HepG2 (cell line): ENCODE data around the gene SLCO3A1. TPM values are rescaled to one million over a fixed set of nuclear protein-coding genes. Genes with fewer than 3 reads are reported as not detected.

Source experiments
- GATAD1 ChIP-seq: IDR thresholded peaks from 2 replicates; pipeline ENCODE4 v1.6.1; 2016; ENCODE audit warnings: missing genetic modification reagents, missing compliant biosample characterization
- GATAD2A ChIP-seq: IDR thresholded peaks from 2 replicates; pipeline ENCODE4 v1.6.1; 2016
- MZF1 ChIP-seq: sonication (generic); formaldehyde crosslinking; IDR thresholded peaks from 2 replicates; pipeline ENCODE4 v1.8.1; 2023; ENCODE audit warnings: mild to moderate bottlenecking, missing genetic modification reagents, borderline replicate concordance
- NRL ChIP-seq: sonication (generic); formaldehyde crosslinking; IDR thresholded peaks from 2 replicates; pipeline ENCODE4 v1.5.0; 2020; ENCODE audit warnings: missing genetic modification reagents, mild to moderate bottlenecking, moderate library complexity, borderline replicate concordance
- RXRA ChIP-seq: sonication (generic); formaldehyde crosslinking; IDR thresholded peaks from 2 replicates; pipeline ENCODE4 v1.5.1; 2020; ENCODE audit warnings: missing genetic modification reagents
- XRCC5 ChIP-seq: fragments of 200-400 bp; formaldehyde crosslinking; optimal IDR thresholded peaks from 2 replicates; pipeline ENCODE3; 2017; ENCODE audit warnings: mild to moderate bottlenecking, low read length
- YY1 ChIP-seq: IDR thresholded peaks from 2 replicates; pipeline ENCODE4 v1.6.1; 2011; ENCODE audit warnings: low read length, low read depth, moderate library complexity, mild to moderate bottlenecking; ENCODE audit not compliant: insufficient read depth, insufficient replicate concordance
- ZKSCAN8 ChIP-seq: IDR thresholded peaks from 2 replicates; pipeline ENCODE4 v1.6.1; 2016; ENCODE audit warnings: borderline replicate concordance, missing genetic modification reagents, missing compliant biosample characterization
- ZNF225 ChIP-seq: sonication (generic); formaldehyde crosslinking; IDR thresholded peaks from 2 replicates; pipeline ENCODE4 v1.4.0; 2020; ENCODE audit warnings: mild to moderate bottlenecking, missing genetic modification reagents
- ZNF367 ChIP-seq: sonication (generic); formaldehyde crosslinking; IDR thresholded peaks from 2 replicates; pipeline ENCODE4 v1.4.0; 2020; ENCODE audit warnings: missing genetic modification reagents, borderline replicate concordance
- ZNF7 ChIP-seq: IDR thresholded peaks from 2 replicates; pipeline ENCODE4 v1.6.1; 2016; ENCODE audit warnings: missing biosample characterization, missing genetic modification reagents
- polyA plus RNA-seq, 8 experiments: library from polyadenylated mRNA; depleted of rRNA in 3 of 8; stranded (reverse) in 7 of 8; unstranded in 1 of 8; fragments of >200 nt; fragmentation: Illumina TruSeq in 4 of 8; extraction: Trizol in 4 of 8; gene quantifications; 2 replicates each; pipeline versions ENCODE4 v1.2.1 to v1.2.3, GENCODE V29; 2011 to 2016; ENCODE audit warnings: low read depth in 4 of 8, missing spikeins in 1 of 8, mixed read lengths in 1 of 8; ENCODE audit not compliant: insufficient read depth in 1 of 8
- total RNA-seq, 5 experiments: library from RNA; depleted of rRNA; stranded (reverse); fragments of >200 nt; fragmentation: Illumina TruSeq; extraction: Trizol; gene quantifications; 2 replicates each; pipeline ENCODE4 v1.2.3, GENCODE V29; 2016; ENCODE audit warnings: low read depth in 1 of 5
- TF ChIP-seq, protein P1 (sequence below): sonication (generic); formaldehyde crosslinking; conservative IDR thresholded peaks from 2 replicates; pipeline ENCODE4 v1.4.0; 2020; ENCODE audit warnings: mild to moderate bottlenecking, missing genetic modification reagents, moderate library complexity
- TF ChIP-seq, protein P2 (sequence below): sonication (generic); formaldehyde crosslinking; IDR thresholded peaks from 2 replicates; pipeline ENCODE4 v1.5.0; 2020; ENCODE audit warnings: mild to moderate bottlenecking, missing genetic modification reagents, moderate library complexity
- TF ChIP-seq, protein P3 (sequence below): sonication (generic); formaldehyde crosslinking; IDR thresholded peaks from 2 replicates; pipeline ENCODE4 v1.4.0; 2020; ENCODE audit warnings: missing genetic modification reagents
- TF ChIP-seq, protein P4 (sequence below): sonication (generic); formaldehyde crosslinking; IDR thresholded peaks from 2 replicates; pipeline ENCODE4 v1.4.0; 2020; ENCODE audit warnings: low read depth, mild to moderate bottlenecking, missing genetic modification reagents
- TF ChIP-seq, protein P5 (sequence below): sonication (generic); formaldehyde crosslinking; IDR thresholded peaks from 2 replicates; pipeline ENCODE4 v1.5.1; 2020; ENCODE audit warnings: mild to moderate bottlenecking, missing genetic modification reagents

SLCO3A1 gene
- total and polyA plus RNA-seq, 2 of the 13 experiments (the other 11 are each of a cell fraction or from before 2014, with no cell fraction given), result 0.02 TPM; not detected in 1

DNA sequence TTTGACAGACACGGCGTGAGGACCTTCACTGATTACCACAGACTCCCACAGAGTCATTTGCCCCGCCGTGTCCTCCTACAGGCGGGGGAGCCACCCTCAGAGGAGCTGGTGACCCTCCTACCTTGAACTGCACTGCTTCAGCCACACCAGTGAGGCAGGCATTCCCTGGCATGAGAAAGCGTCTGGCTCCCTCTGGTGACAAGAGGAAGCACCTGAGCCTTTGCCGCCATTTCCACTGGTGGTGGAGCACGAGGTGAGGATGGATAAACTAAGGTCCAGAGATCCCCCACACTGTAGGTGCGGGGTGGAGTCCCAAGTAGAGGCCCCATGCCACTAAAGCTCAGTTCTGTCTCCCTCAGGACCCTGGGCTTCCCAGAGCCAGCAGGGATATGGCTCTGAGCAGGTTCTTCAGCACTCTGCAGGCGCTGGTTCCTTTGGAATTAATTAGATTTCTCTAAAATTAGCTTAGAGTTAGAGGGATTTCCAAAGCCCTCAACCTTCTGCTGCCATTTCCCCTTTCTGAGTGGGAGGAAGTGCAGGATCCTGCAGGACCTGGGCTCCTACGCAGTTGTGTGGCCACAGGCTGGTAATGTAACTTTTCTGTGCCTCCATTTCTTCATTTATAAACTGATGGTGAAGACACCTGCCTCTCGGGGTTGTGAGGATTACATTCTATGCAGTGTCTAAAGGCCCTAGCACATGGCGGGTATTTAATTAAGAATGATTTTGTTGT, 224.0 kb downstream of the SLCO3A1 start (continued):
- TF ChIP-seq, protein P1, sequence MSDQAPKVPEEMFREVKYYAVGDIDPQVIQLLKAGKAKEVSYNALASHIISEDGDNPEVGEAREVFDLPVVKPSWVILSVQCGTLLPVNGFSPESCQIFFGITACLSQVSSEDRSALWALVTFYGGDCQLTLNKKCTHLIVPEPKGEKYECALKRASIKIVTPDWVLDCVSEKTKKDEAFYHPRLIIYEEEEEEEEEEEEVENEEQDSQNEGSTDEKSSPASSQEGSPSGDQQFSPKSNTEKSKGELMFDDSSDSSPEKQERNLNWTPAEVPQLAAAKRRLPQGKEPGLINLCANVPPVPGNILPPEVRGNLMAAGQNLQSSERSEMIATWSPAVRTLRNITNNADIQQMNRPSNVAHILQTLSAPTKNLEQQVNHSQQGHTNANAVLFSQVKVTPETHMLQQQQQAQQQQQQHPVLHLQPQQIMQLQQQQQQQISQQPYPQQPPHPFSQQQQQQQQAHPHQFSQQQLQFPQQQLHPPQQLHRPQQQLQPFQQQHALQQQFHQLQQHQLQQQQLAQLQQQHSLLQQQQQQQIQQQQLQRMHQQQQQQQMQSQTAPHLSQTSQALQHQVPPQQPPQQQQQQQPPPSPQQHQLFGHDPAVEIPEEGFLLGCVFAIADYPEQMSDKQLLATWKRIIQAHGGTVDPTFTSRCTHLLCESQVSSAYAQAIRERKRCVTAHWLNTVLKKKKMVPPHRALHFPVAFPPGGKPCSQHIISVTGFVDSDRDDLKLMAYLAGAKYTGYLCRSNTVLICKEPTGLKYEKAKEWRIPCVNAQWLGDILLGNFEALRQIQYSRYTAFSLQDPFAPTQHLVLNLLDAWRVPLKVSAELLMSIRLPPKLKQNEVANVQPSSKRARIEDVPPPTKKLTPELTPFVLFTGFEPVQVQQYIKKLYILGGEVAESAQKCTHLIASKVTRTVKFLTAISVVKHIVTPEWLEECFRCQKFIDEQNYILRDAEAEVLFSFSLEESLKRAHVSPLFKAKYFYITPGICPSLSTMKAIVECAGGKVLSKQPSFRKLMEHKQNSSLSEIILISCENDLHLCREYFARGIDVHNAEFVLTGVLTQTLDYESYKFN (CRISPR knock-in tag), result no peak
- TF ChIP-seq, protein P2, sequence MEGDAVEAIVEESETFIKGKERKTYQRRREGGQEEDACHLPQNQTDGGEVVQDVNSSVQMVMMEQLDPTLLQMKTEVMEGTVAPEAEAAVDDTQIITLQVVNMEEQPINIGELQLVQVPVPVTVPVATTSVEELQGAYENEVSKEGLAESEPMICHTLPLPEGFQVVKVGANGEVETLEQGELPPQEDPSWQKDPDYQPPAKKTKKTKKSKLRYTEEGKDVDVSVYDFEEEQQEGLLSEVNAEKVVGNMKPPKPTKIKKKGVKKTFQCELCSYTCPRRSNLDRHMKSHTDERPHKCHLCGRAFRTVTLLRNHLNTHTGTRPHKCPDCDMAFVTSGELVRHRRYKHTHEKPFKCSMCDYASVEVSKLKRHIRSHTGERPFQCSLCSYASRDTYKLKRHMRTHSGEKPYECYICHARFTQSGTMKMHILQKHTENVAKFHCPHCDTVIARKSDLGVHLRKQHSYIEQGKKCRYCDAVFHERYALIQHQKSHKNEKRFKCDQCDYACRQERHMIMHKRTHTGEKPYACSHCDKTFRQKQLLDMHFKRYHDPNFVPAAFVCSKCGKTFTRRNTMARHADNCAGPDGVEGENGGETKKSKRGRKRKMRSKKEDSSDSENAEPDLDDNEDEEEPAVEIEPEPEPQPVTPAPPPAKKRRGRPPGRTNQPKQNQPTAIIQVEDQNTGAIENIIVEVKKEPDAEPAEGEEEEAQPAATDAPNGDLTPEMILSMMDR, result peak; percentile 90
- TF ChIP-seq MZF1 (CRISPR knock-in tag) (no peak), ZNF7 (CRISPR knock-in tag) (no peak), XRCC5 (peak; percentile 38), YY1 (peak; percentile 53), GATAD2A (CRISPR knock-in tag) (no peak), ZNF367 (no peak), ZNF225 (CRISPR knock-in tag) (no peak), ZKSCAN8 (CRISPR knock-in tag) (no peak), GATAD1 (CRISPR knock-in tag) (no peak), NRL (CRISPR knock-in tag) (no peak), RXRA (CRISPR knock-in tag) (no peak)
- TF ChIP-seq, protein P3, sequence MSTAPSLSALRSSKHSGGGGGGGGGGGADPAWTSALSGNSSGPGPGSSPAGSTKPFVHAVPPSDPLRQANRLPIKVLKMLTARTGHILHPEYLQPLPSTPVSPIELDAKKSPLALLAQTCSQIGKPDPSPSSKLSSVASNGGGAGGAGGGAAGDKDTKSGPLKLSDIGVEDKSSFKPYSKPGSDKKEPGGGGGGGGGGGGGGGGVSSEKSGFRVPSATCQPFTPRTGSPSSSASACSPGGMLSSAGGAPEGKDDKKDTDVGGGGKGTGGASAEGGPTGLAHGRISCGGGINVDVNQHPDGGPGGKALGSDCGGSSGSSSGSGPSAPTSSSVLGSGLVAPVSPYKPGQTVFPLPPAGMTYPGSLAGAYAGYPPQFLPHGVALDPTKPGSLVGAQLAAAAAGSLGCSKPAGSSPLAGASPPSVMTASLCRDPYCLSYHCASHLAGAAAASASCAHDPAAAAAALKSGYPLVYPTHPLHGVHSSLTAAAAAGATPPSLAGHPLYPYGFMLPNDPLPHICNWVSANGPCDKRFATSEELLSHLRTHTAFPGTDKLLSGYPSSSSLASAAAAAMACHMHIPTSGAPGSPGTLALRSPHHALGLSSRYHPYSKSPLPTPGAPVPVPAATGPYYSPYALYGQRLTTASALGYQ (CRISPR knock-in tag), result no peak
- TF ChIP-seq, protein P4, sequence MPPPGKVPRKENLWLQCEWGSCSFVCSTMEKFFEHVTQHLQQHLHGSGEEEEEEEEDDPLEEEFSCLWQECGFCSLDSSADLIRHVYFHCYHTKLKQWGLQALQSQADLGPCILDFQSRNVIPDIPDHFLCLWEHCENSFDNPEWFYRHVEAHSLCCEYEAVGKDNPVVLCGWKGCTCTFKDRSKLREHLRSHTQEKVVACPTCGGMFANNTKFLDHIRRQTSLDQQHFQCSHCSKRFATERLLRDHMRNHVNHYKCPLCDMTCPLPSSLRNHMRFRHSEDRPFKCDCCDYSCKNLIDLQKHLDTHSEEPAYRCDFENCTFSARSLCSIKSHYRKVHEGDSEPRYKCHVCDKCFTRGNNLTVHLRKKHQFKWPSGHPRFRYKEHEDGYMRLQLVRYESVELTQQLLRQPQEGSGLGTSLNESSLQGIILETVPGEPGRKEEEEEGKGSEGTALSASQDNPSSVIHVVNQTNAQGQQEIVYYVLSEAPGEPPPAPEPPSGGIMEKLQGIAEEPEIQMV (CRISPR knock-in tag), result no peak
- TF ChIP-seq, protein P5, sequence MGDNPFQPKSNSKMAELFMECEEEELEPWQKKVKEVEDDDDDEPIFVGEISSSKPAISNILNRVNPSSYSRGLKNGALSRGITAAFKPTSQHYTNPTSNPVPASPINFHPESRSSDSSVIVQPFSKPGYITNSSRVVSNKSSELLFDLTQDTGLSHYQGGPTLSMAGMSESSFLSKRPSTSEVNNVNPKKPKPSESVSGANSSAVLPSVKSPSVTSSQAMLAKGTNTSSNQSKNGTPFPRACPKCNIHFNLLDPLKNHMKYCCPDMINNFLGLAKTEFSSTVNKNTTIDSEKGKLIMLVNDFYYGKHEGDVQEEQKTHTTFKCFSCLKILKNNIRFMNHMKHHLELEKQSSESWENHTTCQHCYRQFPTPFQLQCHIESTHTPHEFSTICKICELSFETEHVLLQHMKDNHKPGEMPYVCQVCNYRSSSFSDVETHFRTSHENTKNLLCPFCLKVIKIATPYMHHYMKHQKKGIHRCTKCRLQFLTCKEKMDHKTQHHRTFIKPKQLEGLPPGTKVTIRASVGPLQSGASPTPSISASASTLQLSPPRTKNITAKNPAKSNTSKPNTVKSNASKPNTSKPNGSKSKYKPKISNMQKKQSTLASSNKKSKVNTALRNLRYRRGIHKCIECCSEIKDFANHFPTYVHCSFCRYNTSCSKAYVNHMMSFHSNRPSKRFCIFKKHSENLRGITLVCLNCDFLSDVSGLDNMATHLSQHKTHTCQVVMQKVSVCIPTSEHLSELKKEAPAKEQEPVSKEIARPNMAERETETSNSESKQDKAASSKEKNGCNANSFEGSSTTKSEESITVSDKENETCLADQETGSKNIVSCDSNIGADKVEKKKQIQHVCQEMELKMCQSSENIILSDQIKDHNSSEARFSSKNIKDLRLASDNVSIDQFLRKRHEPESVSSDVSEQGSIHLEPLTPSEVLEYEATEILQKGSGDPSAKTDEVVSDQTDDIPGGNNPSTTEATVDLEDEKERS (CRISPR knock-in tag), result no peak
